GM10266 (cell line): ENCODE data around the gene DSCAML1.

Experiments used
- DNase-seq: peaks from one replicate; pipeline ENCODE4 v3.0.0; 2012; ENCODE audit errors: extremely low spot score
- TF ChIP-seq, protein P1 (sequence below): IDR thresholded peaks from 2 replicates; pipeline ENCODE4 v1.5.1; 2012; ENCODE audit warnings: mild to moderate bottlenecking, low read depth; ENCODE audit not compliant: control insufficient read depth, insufficient read depth; ENCODE audit errors: missing control alignments

The DSCAML1 gene

DNA sequence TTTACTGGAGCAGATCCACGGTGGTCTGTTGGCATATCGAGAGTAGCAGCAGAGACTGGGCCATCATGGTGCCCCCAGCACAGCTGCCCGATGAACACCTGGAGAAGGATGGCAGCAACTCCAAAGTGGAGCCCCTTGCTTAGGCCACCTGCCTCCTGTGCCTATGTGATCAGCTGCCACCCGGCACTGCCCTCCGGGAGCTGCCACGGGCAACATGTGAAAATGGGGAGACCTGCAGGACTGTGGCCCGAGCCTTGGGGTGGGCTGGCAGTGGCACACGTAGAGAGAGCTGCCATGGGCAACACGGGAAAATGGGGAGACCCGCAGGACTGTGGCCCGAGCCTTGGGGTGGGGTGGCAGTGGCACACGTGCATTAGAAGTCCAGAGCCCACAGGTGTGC lies 24.4 kb upstream of the DSCAML1 start:
- TF ChIP-seq, protein P1, sequence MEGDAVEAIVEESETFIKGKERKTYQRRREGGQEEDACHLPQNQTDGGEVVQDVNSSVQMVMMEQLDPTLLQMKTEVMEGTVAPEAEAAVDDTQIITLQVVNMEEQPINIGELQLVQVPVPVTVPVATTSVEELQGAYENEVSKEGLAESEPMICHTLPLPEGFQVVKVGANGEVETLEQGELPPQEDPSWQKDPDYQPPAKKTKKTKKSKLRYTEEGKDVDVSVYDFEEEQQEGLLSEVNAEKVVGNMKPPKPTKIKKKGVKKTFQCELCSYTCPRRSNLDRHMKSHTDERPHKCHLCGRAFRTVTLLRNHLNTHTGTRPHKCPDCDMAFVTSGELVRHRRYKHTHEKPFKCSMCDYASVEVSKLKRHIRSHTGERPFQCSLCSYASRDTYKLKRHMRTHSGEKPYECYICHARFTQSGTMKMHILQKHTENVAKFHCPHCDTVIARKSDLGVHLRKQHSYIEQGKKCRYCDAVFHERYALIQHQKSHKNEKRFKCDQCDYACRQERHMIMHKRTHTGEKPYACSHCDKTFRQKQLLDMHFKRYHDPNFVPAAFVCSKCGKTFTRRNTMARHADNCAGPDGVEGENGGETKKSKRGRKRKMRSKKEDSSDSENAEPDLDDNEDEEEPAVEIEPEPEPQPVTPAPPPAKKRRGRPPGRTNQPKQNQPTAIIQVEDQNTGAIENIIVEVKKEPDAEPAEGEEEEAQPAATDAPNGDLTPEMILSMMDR: no peak
- DNase-seq: no peak

DNA sequence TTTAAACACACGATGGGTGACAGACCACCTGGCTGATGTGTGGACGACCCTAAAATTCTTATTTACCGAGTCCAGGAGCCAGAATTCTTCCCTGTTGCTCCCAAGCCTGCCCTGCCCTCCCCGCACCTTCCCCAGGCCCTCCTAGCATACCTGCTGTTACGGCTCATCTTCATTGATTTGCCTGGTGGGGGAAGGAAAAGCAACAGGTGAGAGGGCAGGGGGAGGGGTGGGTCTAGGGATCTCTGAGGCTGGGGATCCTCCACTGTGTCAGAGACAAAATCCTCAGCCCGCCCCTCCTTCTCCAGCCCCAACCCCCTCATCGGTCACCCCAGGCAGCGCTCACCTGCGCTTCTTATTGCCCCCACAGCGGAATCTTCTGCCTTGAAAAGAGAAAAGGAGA lies 23.5 kb upstream of the DSCAML1 start:
- no peak for DNase-seq
- TF ChIP-seq, protein P1: no peak

DNA sequence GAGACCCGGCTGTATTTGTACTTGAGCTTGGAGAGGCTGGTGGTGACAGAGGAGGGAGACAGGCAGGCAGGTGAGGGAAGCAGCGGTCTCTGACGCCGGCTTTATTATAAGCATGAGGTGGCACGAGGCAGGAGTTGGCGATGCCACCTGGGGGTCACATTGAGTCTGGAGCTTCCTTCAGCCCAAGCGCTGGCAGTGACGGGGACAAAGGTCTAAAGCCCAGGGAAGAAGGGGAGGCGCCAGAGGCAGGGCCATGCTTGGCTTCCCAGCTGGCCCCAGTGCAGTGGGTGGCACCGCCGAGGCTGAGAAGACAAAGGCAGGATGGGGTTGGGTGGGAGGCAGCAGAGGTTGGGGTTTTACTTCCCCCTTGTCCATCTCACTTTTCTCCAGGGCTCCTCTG lies 23.1 kb upstream of the DSCAML1 start:
- TF ChIP-seq, protein P1: no peak
- DNase-seq: no peak

DNA sequence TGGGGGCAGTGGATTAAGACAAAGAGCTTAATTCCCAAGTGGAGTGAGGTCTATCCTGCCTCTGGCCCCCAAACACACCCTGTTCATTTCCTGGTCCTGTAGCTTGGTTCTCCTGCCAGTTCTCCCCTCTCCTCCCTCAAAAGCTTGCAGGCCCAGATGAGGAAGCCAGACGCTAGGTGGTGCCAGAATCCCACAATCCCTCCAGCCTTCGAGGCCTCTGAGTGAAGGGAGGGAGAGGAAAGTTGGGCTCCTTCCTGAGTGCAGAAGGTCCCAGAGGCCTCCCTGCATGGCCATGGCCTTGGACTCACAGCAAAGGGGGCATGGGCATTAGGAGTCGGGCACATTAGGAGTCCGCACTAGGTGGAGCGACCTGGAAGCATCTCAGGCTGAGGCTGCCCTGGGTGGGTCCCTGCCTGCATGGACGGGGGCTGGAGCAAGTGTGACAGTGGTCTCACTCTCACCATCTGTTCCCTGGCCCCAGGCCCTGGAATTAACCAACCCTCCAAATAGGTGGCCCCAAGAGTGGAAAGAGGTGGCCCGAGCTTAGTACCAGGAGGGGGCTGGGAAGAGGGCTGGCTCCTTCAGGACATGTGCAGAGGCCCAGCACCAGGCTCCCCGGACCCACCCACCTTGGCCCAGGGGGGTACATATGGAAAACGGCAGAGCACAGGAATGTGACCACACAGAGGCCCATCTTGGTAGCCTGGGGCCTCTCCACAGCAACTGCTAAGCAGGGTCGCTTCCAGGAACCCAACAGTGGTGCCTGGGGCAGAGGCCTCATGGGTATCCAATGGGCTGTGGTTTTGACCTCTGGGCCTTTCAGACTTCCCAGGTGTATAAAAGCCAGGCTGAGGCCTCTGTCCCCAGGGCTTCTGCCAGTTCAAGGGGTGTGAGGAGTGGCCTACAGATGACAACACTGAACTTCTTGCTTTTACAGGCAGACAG lies 22.4 kb upstream of the DSCAML1 start:
- DNase-seq: no peak

DNA sequence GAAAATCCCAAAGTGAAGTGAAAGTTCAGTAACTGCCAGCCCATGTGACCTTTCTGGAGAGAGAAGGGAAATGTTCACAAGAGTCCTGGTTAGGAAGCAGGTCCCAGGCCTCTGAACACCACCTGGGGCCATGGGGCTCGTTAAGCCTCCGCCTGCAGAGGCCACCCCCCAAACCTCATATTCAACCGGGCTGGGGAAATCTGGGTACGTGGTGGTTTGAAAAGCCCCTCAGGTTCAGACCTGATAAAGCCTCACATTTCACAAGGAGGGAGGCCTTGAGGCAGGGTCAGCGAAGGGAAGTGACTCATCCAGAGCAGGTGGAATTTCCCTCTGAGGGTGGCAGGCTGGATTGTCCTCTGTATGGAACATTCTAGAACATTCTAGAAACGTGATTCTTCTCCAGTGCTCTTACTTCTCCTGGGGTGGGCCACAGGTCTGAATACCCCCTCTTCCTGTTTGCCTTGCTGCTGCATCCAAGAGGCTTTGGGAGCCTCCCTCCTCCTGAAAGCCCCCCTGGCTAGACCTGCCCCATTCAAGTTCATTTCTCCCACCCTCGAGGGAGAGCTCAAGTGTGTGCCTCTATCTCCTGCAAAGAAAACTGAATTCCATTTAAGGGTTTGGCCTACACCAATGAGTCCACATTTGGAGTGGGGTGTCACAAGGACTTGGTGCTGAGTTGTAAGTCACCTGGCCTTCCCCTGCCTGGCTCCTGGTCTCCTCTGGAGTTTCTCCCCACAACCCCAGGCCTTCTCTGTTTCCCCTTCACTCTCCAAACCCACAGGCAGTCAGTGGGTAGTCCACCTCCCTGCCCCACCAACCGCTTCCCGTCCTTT lies 21.2 kb upstream of the DSCAML1 start:
- DNase-seq: no peak
- TF ChIP-seq, protein P1: no peak

More for the DNA sequence above, 22.4 kb upstream of the DSCAML1 start:
- TF ChIP-seq, protein P1: peak; percentile 55

DNA sequence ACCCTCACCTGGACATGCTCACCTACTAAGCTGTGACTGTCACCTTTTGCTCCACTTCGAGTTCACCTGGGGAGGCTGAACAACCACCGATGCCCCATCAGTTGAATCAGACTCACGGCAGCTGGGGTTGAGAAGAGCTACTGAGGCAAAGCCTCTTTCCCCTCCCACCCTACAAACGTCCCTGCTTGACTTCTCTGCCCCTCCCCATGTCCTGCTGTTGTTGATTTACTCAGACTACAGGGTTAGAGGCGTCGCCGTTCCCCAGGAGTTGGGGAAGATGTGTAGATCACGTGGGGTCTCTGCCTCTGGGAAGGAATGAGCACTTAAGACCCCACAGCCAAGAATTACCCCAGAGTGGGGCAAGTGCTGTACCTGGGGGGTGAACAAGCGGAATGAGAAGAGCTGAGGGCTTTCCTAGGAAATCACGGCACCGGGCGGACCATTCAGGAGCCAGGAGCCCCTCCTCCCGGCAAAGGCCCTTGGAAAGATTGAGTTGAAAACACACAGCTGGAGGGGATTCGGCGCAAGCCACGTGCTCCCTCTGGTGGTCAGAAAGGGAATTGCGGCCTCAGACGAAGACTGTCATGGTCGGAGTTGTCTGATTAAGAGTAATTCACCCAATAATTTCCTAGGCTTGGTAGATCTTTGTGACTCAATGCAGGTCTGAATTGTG lies 20.5 kb upstream of the DSCAML1 start:
- TF ChIP-seq, protein P1: peak; percentile 99
- peak; percentile 72 for DNase-seq
